ENCODE results near the gene CAPN5.

CAPN5 gene

GRCh38 chr11:77029829-77030228 lies 36.9 kb upstream of the CAPN5 start:
- Histone ChIP-seq H3K9me2 (replicated peaks; ENCODE audit: control insufficient read depth, low read length) (no peaks in the 10 kb centered on the region), H3K36me3 (ENCODE audit: control insufficient read depth, low read length) (no peaks in the 10 kb centered on the region), H3K79me2 (ENCODE audit: control insufficient read depth, low read length) (no peaks in the 10 kb centered on the region), H3K9me3 (ENCODE audit: control insufficient read depth, insufficient read depth, low read length) (no peaks in the 10 kb centered on the region), H3K4me1 (ENCODE audit: control insufficient read depth, low read length) (peaks cover under 1% of the 10 kb centered on the region; the same call in 1 of the 2 replicates), H4K20me1 (ENCODE audit: control insufficient read depth, insufficient read depth, low read depth, low read length) (no peaks in the 10 kb centered on the region), H3F3A (ENCODE audit: control insufficient read depth, insufficient read depth) (no peaks in the 10 kb centered on the region), H3K27ac (ENCODE audit: low read depth, low read length) (no peak overlapping the region), H3K4me2 (ENCODE audit: low read length) (no peak overlapping the region), H3K27me3 (ENCODE audit: control insufficient read depth, low read length) (no peaks in the 10 kb centered on the region), H3K4me3 (ENCODE audit: low read length) (no peak overlapping the region)
- TF ChIP-seq CTCF (IDR thresholded peaks at IDR 0.05; ENCODE audit: low read depth, low read length, poor library complexity, severe bottlenecking) (no peak), EZH2phosphoT487 (IDR thresholded peaks at IDR 0.05; ENCODE audit: borderline replicate concordance, low read length) (no peak)

- no peaks in the 10 kb centered on the region for H3K4me1 ChIP-seq (ENCODE audit: control insufficient read depth, low read length)
- H3K27me3 ChIP-seq (ENCODE audit: control insufficient read depth, low read length), result no peaks in the 10 kb centered on the region
Measured at GRCh38 chr11:77030834-77031414, 35.8 kb upstream of the CAPN5 start.

GRCh38 chr11:77031599-77031998 lies 35.2 kb upstream of the CAPN5 start:
- no peaks in the 10 kb centered on the region for H3K4me1 ChIP-seq (ENCODE audit: control insufficient read depth, low read length)
- no peaks in the 10 kb centered on the region for H3K9me3 ChIP-seq (ENCODE audit: control insufficient read depth, insufficient read depth, low read length)
- H3K36me3 ChIP-seq (ENCODE audit: control insufficient read depth, low read length), result no peaks in the 10 kb centered on the region
- H3K9me2 ChIP-seq (replicated peaks; ENCODE audit: control insufficient read depth, low read length), result no peaks in the 10 kb centered on the region
- TF ChIP-seq EZH2phosphoT487 (IDR thresholded peaks at IDR 0.05; ENCODE audit: borderline replicate concordance, low read length), result no peak
- TF ChIP-seq CTCF (IDR thresholded peaks at IDR 0.05; ENCODE audit: low read depth, low read length, poor library complexity, severe bottlenecking), result no peak
- no peaks in the 10 kb centered on the region for H3K27me3 ChIP-seq (ENCODE audit: control insufficient read depth, low read length)
- no peak overlapping the region for H3K4me2 ChIP-seq (ENCODE audit: low read length)
- H3K4me3 ChIP-seq (ENCODE audit: low read length), result no peak overlapping the region
- no peak overlapping the region for H3K27ac ChIP-seq (ENCODE audit: low read depth, low read length)
- H4K20me1 ChIP-seq (ENCODE audit: control insufficient read depth, insufficient read depth, low read depth, low read length), result no peaks in the 10 kb centered on the region
- no peaks in the 10 kb centered on the region for H3K79me2 ChIP-seq (ENCODE audit: control insufficient read depth, low read length)
- H3F3A ChIP-seq (ENCODE audit: control insufficient read depth, insufficient read depth), result no peaks in the 10 kb centered on the region

More at GRCh38 chr11:77030834-77031414, 35.8 kb upstream of the CAPN5 start:
- no peaks in the 10 kb centered on the region for H4K20me1 ChIP-seq (ENCODE audit: control insufficient read depth, insufficient read depth, low read depth, low read length)
- no peaks in the 10 kb centered on the region for H3F3A ChIP-seq (ENCODE audit: control insufficient read depth, insufficient read depth)
- TF ChIP-seq CTCF (IDR thresholded peaks at IDR 0.05; ENCODE audit: low read depth, low read length, poor library complexity, severe bottlenecking) (no peak), EZH2phosphoT487 (IDR thresholded peaks at IDR 0.05; ENCODE audit: borderline replicate concordance, low read length) (no peak)
- H3K27ac ChIP-seq (ENCODE audit: low read depth, low read length), result no peak overlapping the region
- no peaks in the 10 kb centered on the region for H3K9me2 ChIP-seq (replicated peaks; ENCODE audit: control insufficient read depth, low read length)
- H3K4me2 ChIP-seq (ENCODE audit: low read length), result no peak overlapping the region
- no peak overlapping the region for H3K4me3 ChIP-seq (ENCODE audit: low read length)
- no peaks in the 10 kb centered on the region for H3K79me2 ChIP-seq (ENCODE audit: control insufficient read depth, low read length)
- H3K36me3 ChIP-seq (ENCODE audit: control insufficient read depth, low read length), result no peaks in the 10 kb centered on the region
- no peaks in the 10 kb centered on the region for H3K9me3 ChIP-seq (ENCODE audit: control insufficient read depth, insufficient read depth, low read length)
